Thyroid gland (tissue), 4 donors: ENCODE measurements around the gene APRT. TPM values are rescaled to one million over a fixed set of nuclear protein-coding genes. Genes with fewer than 3 reads are reported as not detected.

ENCODE experiments used
- DNase-seq, 2 donors: peaks; one replicate each; pipeline ENCODE4 v3.0.0-alpha.2; 2019
- H3K27ac ChIP-seq, 3 donors: fragments of 200-600 bp; sonication (generic); 1 replicate in 2 of 3; 2 replicates in 1 of 3; pipeline ENCODE4 v1.5.1; 2016 to 2019; ENCODE audit warnings: mild to moderate bottlenecking in 1 of 3, moderate library complexity in 1 of 3
- H3K27me3 ChIP-seq: fragments of 200-600 bp; sonication (generic); one replicate; pipeline ENCODE4 v1.5.1; 2019
- H3K36me3 ChIP-seq, 2 donors: fragments of 200-600 bp; sonication (generic); one replicate each; pipeline ENCODE4 v1.5.1; 2016 to 2019
- H3K4me1 ChIP-seq, 2 donors: fragments of 200-600 bp; sonication (generic); one replicate each; pipeline ENCODE4 v1.5.1; 2017 to 2019
- H3K4me3 ChIP-seq, 3 donors: fragments of 200-600 bp; sonication (generic); replicated peaks in 1 of 3; 1 replicate in 2 of 3; 2 replicates in 1 of 3; pipeline ENCODE4 v1.5.1; 2016; ENCODE audit warnings: mild to moderate bottlenecking in 1 of 3
- H3K9me3 ChIP-seq: fragments of 200-600 bp; sonication (generic); one replicate; pipeline ENCODE4 v1.5.1; 2017
- POLR2A ChIP-seq, 2 donors: fragments of 450-650 bp; IDR thresholded peaks; one replicate each; pipeline ENCODE4 v1.6.1; 2017; ENCODE audit warnings: antibody characterized with exemption in 2 of 2, mild to moderate bottlenecking in 2 of 2, moderate library complexity in 1 of 2
- WGBS, 2 donors: methylation state at CpG; one replicate each; pipeline ENCODE4 v1.1.5; 2017; 5-methylcytosine and 5-hydroxymethylcytosine counted together
- intact Hi-C: fragments of 100-400 bp; cut with DNase I; formaldehyde crosslinking; loops from one replicate; pipeline ENCODE4 v1.15.1; 2023
- total RNA-seq, 4 donors: library from RNA; depleted of rRNA; stranded (reverse); fragments of >200 nt; gene quantifications; one replicate each; pipeline ENCODE4 v1.2.3, GENCODE V29; 2016
- TF ChIP-seq, protein P1 (sequence below), 6 experiments: fragments of 200-600 bp in 3 of 6; fragments of 450-650 bp in 3 of 6; sonication (generic) in 3 of 6; IDR thresholded peaks; one replicate each; pipeline ENCODE4 v1.5.1; 2016 to 2019; ENCODE audit warnings: antibody characterized with exemption in 6 of 6, mild to moderate bottlenecking in 2 of 6, inconsistent platforms in 1 of 6, moderate library complexity in 1 of 6

The APRT gene
- total RNA-seq, 4 donors from 2014 or later = 88.9 to 182 (median 118) TPM

GRCh38 chr16:88798772-88799455 is 12.8 kb downstream of the APRT start:
- peaks cover 6 to 8% of the 10 kb centered on the region in 2 donors for H3K4me1 ChIP-seq
- no peak overlapping the region for H3K27ac ChIP-seq
- no peaks in the 10 kb centered on the region for H3K27me3 ChIP-seq
- no peaks in the 10 kb centered on the region for H3K36me3 ChIP-seq
- intact Hi-C loops = no loop called here
- no peak for DNase-seq
- H3K9me3 ChIP-seq = no peaks in the 10 kb centered on the region
- no peak overlapping the region for H3K4me3 ChIP-seq
- TF ChIP-seq, protein P1, sequence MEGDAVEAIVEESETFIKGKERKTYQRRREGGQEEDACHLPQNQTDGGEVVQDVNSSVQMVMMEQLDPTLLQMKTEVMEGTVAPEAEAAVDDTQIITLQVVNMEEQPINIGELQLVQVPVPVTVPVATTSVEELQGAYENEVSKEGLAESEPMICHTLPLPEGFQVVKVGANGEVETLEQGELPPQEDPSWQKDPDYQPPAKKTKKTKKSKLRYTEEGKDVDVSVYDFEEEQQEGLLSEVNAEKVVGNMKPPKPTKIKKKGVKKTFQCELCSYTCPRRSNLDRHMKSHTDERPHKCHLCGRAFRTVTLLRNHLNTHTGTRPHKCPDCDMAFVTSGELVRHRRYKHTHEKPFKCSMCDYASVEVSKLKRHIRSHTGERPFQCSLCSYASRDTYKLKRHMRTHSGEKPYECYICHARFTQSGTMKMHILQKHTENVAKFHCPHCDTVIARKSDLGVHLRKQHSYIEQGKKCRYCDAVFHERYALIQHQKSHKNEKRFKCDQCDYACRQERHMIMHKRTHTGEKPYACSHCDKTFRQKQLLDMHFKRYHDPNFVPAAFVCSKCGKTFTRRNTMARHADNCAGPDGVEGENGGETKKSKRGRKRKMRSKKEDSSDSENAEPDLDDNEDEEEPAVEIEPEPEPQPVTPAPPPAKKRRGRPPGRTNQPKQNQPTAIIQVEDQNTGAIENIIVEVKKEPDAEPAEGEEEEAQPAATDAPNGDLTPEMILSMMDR (IDR thresholded peaks at IDR 0.05) = no peak
- TF ChIP-seq POLR2A (IDR thresholded peaks at IDR 0.05) = no peak

DNA sequence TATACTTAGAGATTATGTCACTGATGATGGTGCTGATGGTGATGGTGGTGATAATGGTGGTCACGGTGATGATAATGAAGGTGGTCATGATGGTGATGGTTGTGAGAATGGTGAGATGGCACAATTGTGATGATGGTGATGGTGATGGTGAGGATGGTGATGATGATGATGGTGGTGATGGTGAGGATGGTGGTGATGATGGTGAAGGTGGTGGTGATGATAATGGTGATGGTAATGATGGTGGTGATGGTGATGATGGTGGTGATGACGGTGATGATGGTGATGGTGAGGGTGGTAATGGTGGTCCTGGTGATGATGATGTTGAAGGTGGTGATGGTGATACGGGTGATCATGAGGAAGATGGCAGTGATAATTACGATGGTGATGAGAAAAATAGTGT is 13.7 kb downstream of the APRT start:
- intact Hi-C loops = no loop called here
- WGBS, 2 donors = 85 to 87% methylated on average over 4 of the region's 4 CpGs

GRCh38 chr16:88796278-88796677 is 15.4 kb downstream of the APRT start:
- no peak overlapping the region for H3K4me3 ChIP-seq

More for the DNA sequence above, 13.7 kb downstream of the APRT start:
- Histone ChIP-seq H3K27ac (no peak overlapping the region), H3K4me1 (peaks cover 6 to 7% of the 10 kb centered on the region in 2 donors), H3K36me3 (no peaks in the 10 kb centered on the region), H3K27me3 (no peaks in the 10 kb centered on the region), H3K4me3 (no peak overlapping the region), H3K9me3 (no peaks in the 10 kb centered on the region)
- TF ChIP-seq, protein P1 (IDR thresholded peaks at IDR 0.05) = no peak
- no peak for TF ChIP-seq POLR2A (IDR thresholded peaks at IDR 0.05)
- no peak for DNase-seq

GRCh38 chr16:88793251-88793954 is 18.3 kb downstream of the APRT start:
- intact Hi-C loops = no loop called here
- TF ChIP-seq, protein P1 (IDR thresholded peaks at IDR 0.05) = no peak
- TF ChIP-seq POLR2A (IDR thresholded peaks at IDR 0.05) = no peak
- no peak overlapping the region for H3K4me3 ChIP-seq
- no peaks in the 10 kb centered on the region for H3K36me3 ChIP-seq
- H3K9me3 ChIP-seq = no peaks in the 10 kb centered on the region
- H3K4me1 ChIP-seq = no peaks in the 10 kb centered on the region
- H3K27me3 ChIP-seq = no peaks in the 10 kb centered on the region
- H3K27ac ChIP-seq = no peak overlapping the region
- WGBS, 2 donors = 53 to 64% methylated on average over 22 to 29 of the region's 35 CpGs
- DNase-seq = no peak

More at GRCh38 chr16:88796278-88796677, 15.4 kb downstream of the APRT start:
- Histone ChIP-seq H3K36me3 (no peaks in the 10 kb centered on the region), H3K27me3 (no peaks in the 10 kb centered on the region), H3K9me3 (no peaks in the 10 kb centered on the region), H3K4me1 (no peaks in the 10 kb centered on the region), H3K27ac (no peak overlapping the region)
- no peak for DNase-seq
- TF ChIP-seq, protein P1 (IDR thresholded peaks at IDR 0.05) = no peak
- TF ChIP-seq POLR2A (IDR thresholded peaks at IDR 0.05) = no peak
- WGBS, 2 donors = 61 to 68% methylated on average over 4 of the region's 4 CpGs
- intact Hi-C loops = no loop called here

DNA sequence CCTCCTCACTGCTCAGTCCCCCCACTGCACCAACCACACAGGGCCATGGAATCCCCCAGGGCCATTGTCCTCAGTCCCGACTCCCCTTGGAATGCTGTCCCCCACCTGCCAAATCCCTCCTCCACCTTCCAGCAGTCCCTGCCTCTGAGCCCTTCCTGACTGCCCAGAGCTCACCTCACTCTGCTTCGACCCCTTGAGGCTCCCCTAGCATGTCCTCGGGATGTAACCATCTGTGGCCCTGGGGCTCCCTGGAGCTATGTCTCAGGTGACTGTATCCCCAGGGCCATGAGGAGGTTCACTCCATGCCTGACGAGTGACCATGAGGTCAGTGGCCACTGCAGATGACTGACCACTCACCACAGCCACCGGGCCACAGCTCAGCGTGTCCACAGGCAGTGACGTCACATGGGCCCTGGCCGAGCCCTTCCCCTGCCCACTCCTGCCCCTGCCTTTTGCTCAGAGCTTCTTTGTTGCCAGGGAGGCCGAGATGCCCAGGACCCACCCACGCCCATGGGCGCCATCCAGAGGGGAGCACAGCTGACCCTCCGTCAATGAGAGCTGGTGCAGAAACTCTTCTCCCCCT is 19.0 kb downstream of the APRT start:
- intact Hi-C loops = no loop called here
- no peaks in the 10 kb centered on the region for H3K9me3 ChIP-seq
- H3K4me1 ChIP-seq = no peaks in the 10 kb centered on the region
- H3K27ac ChIP-seq = no peak overlapping the region
- H3K36me3 ChIP-seq = no peaks in the 10 kb centered on the region
- 64 to 76% methylated on average over 7 of the region's 12 CpGs for WGBS, 2 donors
- no peak for DNase-seq
- no peak overlapping the region for H3K4me3 ChIP-seq
- TF ChIP-seq, protein P1 (IDR thresholded peaks at IDR 0.05) = no peak
- no peak for TF ChIP-seq POLR2A (IDR thresholded peaks at IDR 0.05)
- no peaks in the 10 kb centered on the region for H3K27me3 ChIP-seq
